GM18498 (cell line): ENCODE measurements around the gene ZNF805.
"Not testable (repeated sequence)": the region's sequence is repeated elsewhere in the genome, so short reads cannot be mapped to it uniquely, and the experiment has no call there.

Source experiments
- ATAC-seq: cut with Tn5 transposase; IDR thresholded peaks from one replicate; pipeline ENCODE4 v1.9.1; 2021; ENCODE audit warnings: mild to moderate bottlenecking, moderate library complexity; ENCODE audit not compliant: unreplicated experiment

ZNF805 gene

GRCh38 chr19:57267291-57267690 lies 26.9 kb downstream of the ZNF805 start:
- no peak for ATAC-seq

DNA sequence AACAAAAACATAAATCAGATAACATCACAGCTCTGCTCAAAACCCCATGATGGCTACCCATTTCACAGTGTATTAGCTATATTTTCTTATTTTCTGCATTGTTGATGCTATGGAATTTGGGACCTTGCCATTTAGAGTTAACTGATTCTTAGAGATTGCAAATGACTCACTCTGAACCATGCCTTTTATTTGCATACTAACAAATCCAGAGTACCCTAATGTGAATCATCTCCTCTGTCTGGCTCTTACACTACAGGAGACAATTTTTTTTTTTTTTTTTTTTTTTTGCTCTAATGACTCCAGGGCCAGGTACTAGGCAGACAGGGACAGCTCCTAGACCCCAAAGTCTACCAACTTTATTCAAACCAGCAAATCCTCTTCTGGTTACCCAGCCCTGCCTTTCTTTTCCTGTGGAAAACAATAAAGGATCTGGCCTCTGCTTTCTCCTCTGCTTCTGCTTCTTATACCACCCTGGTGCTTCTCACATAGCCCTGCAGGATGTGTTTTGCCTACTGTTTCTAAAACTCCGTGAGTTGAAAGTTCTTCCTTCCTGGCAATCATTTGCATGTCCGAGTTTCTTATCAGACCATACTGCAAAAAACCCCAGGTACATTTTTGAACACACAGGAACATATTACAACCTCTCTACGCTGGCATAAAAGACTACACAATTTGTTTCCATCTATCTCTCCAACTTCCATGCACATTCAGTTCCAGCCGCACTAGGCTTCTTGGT lies 29.3 kb downstream of the ZNF805 start:
- ATAC-seq = peak; percentile 50

GRCh38 chr19:57271280-57271679 lies 30.8 kb downstream of the ZNF805 start:
- ATAC-seq = no peak

DNA sequence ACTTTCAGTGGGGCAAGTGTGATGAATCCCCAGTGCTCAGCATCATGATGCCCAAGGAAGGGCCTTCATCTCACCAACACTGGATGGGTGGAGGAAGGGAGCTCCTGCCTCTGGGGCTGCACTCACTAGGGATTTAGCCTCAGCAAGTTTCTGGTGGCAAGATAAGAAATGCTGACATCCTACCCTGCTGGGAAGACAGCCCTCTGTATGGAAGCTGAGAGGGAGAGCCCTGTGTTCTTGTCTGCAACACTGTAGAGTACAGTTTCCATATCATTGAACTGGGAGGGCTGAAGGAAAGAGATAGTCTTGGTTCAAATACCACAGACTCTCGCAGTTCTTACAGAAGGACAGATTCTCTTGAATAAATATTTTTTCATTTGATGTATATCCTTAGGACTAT lies 32.6 kb downstream of the ZNF805 start:
- ATAC-seq = no peak

GRCh38 chr19:57276430-57276829 lies 36.0 kb downstream of the ZNF805 start:
- ATAC-seq = no peak

DNA sequence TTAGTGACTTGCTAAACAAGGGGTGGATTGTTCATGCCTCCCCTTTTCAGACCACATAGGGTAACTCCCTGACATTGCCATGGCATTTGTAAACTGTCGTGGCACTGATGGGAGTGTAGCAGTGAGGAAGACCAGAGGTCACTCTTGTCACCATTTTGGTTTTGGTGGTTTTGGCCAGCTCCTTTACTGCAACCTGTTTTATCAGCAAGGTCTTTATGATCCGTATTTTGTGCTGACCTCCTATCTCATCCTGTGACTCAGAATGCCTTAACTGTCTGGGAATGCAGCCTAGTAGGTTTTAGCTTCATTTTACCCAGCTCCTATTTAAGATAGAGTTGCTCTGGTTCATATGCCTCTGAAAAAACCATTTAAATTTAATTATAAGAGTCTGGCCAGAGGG lies 38.0 kb downstream of the ZNF805 start:
- not testable (repeated sequence) for ATAC-seq

GRCh38 chr19:57279418-57280164 lies 39.2 kb downstream of the ZNF805 start:
- ATAC-seq = peak; percentile 78

GRCh38 chr19:57280165-57280961 lies 39.9 kb downstream of the ZNF805 start, which contains the start of gene ZNF460:
TSS of gene ZNF460 (plus strand) at chr19:57280485. CDS start at chr19:57280807, 322 bp downstream.
- peak; percentile 87 for ATAC-seq

DNA sequence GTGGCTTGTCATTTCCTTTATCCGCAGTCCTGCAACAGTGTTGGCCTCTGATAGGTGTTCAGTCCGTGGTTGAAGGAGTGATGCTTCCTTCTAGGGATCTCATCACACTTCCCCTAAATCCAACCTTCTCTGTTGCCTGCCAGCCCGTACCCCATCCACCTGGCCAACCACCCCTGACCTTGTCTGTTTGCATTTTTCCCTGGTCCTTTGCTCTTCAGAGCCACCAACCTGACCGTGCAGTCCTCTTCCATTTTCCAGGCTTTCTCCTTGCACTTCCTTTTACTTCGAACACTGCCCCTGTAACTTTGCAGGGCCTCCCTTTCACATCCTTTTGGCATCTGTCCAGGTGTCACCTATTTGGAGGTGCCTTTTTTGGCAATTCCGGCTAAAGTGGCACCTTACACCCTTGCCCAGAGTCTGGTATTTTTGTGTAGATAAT lies 40.5 kb downstream of the ZNF805 start:
- ATAC-seq = no peak

DNA sequence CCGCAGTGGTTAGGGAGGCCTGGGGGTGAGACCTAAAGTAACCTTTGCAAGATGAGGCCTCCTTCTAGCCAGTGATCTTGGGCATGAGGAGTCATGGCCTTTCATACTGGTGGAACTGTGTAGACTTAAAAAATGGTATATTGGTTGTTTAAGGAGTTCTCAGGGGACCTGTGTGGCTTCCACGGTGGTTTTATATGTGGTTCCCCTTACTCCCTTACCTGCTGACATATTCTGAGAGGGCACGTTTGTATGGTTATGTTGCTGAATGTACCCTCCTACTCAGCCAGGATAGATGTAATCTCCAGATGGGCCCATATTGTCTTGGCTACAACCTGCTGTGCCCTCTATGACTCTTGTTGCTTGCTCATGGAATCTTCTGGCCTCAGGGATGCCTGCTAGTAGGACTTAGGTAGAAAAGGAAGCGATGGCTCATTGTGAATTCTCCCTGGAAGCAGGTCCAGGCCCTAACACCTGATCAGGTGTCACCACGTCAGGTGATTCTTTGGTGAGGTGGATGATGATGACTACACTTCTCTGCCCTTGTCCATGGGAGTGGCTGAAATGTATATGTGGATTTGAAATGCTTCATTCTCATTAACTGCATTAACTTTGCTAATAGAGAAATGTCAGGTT lies 41.7 kb downstream of the ZNF805 start:
- no peak for ATAC-seq

DNA sequence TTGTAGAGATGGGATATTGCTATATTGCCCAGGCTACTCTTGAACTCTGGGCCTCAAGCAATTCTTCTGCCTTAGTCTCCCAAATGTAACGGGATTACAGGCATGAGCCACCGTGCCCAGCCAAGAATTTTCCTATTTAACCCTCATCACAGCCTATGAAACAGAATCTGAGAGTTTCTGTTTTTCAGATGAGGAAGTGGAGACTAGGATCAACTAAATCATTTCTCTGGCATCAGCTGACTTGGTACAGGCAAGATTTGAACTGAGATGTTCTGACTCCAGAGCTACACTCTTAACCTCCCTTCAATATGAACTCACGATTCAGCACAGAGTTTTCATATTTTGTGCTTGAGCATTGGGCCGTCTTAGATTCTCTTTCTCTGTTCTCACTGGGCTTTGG lies 47.9 kb downstream of the ZNF805 start:
- ATAC-seq = no peak

- no peak for ATAC-seq
These were observed 50.5 kb downstream of the ZNF805 start for GRCh38 chr19:57290970-57291369.

GRCh38 chr19:57292547-57292946 lies 52.1 kb downstream of the ZNF805 start:
- no peak for ATAC-seq

GRCh38 chr19:57293719-57294118 lies 53.3 kb downstream of the ZNF805 start:
- no peak for ATAC-seq

DNA sequence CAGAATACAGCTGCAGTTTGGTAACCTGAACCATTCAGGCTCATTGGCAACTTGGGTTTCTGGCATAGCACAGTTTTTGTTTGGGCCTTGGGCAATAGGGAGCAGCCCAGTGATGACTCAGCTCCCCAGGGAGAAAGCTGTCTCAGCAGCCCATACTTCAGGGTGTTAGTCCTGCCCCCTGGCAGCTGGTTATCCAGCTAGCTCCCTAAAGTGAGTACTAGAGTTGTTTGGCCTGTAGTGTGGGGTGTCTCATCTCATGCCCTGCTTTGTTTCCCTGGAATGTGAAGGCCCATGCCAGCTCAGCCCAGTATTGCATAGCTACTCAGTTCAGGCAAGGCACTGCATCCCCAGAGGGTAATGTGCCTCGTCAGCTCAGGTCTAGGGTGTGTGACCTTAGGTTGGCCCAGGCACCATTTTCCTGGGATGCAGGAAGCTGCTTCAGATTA lies 61.6 kb downstream of the ZNF805 start:
- ATAC-seq = no peak

- ATAC-seq = no peak
These were observed 62.4 kb downstream of the ZNF805 start for GRCh38 chr19:57302727-57303401.
